MCF 10A (cell line): ENCODE data around the gene DDC. TPM values are rescaled to one million over a fixed set of nuclear protein-coding genes. Genes with fewer than 3 reads are reported as not detected.

Experiments used
- BruUV-seq: library from RNA; stranded (reverse); fragments of 400-500 nt; replicated peaks from 2 replicates; lab custom pipeline; 2021; lab: Mats Ljungman, UMichigan
- CTCF ChIA-PET: fragments of 300-600 bp; sonication (Branson Sonifier 250); formaldehyde crosslinking; extraction: SDS; loops from one replicate; lab custom pipeline; 2021; ENCODE audit warnings: antibody characterized with exemption, inconsistent platforms; lab: Yijun Ruan, JAX
- POLR2A ChIA-PET: fragments of 300-600, 350-650 bp; sonication (Branson Sonifier 250); formaldehyde crosslinking; extraction: SDS; loops from one replicate; lab custom pipeline; 2020; ENCODE audit warnings: antibody characterized with exemption, inconsistent platforms; lab: Yijun Ruan, JAX
- DNase-seq: peaks from one replicate; pipeline ENCODE4 v3.0.0-alpha.2; 2018; ENCODE audit not compliant: unreplicated experiment
- H3K27ac Mint-ChIP-seq: one replicate; pipeline ENCODE4 v1.8.0; 2022; ENCODE audit warnings: mild to moderate bottlenecking, low read depth, mixed read lengths; ENCODE audit not compliant: unreplicated experiment
- H3K27me3 Mint-ChIP-seq: one replicate; pipeline ENCODE4 v1.8.0; 2022; ENCODE audit warnings: mixed read lengths; ENCODE audit not compliant: insufficient read depth, unreplicated experiment
- H3K36me3 Mint-ChIP-seq: one replicate; pipeline ENCODE4 v1.8.0; 2022; ENCODE audit warnings: mild to moderate bottlenecking, moderate library complexity, mixed read lengths; ENCODE audit not compliant: insufficient read depth, unreplicated experiment
- H3K4me1 Mint-ChIP-seq: one replicate; pipeline ENCODE4 v1.8.0; 2022; ENCODE audit warnings: mixed read lengths; ENCODE audit not compliant: insufficient read depth, unreplicated experiment
- H3K4me3 Mint-ChIP-seq: one replicate; pipeline ENCODE4 v1.8.0; 2022; ENCODE audit warnings: mild to moderate bottlenecking, moderate library complexity, mixed read lengths; ENCODE audit not compliant: unreplicated experiment
- H3K9me3 Mint-ChIP-seq: one replicate; pipeline ENCODE4 v1.8.0; 2022; ENCODE audit warnings: mixed read lengths; ENCODE audit not compliant: unreplicated experiment
- intact Hi-C: fragments of 100-400 bp; cut with micrococcal nuclease; formaldehyde crosslinking; loops from 2 replicates; pipeline ENCODE4 v1.14.1; 2022
- total RNA-seq: library from RNA; stranded (reverse); gene quantifications from 2 replicates; pipeline ENCODE4 v1.2.3, GENCODE V29; 2022
- TF ChIP-seq, protein P1 (sequence below): fragments of 200-600 bp; IDR thresholded peaks from one replicate; pipeline ENCODE4 v1.8.0; 2022; ENCODE audit warnings: antibody characterized with exemption, mild to moderate bottlenecking; ENCODE audit not compliant: unreplicated experiment

DDC gene
- total RNA-seq, 1 experiment from 2014 or later: 0.79 TPM

DNA sequence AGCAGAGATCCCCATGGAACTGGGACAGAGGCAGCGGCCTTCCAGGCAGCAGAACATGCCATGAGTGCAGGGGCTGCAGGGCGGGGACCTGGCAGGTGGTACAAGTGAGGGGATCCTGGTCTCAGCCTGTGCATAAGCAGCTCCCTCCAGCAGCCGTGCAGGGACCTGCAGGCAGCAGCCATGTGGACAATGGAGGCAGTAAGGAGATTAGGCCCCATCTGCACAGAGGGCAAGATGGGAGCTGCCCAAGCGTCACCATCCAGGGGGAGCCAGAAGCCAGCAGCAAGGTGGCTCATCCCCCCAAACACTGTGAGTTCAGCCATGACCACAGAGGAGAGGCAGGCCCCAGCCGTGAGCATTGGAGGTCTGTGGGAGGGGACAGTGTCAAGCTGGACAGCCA, 3.1 kb downstream of the DDC start:
- CTCF ChIA-PET: interaction anchor here (0.6 kb wide), 1 partner anchor 185 kb away, joined by 3 read pairs; no protein-coding TSS in a partner anchor
- no peaks in the 10 kb centered on the region for H3K9me3 Mint-ChIP-seq
- no peak for DNase-seq
- no peaks in the 10 kb centered on the region for H3K36me3 Mint-ChIP-seq
- H3K27me3 Mint-ChIP-seq: peaks cover 43% of the 10 kb centered on the region
- POLR2A ChIA-PET: no interaction called here
- intact Hi-C loops: no loop called here
- BruUV-seq: no TSS peak
- TF ChIP-seq, protein P1, sequence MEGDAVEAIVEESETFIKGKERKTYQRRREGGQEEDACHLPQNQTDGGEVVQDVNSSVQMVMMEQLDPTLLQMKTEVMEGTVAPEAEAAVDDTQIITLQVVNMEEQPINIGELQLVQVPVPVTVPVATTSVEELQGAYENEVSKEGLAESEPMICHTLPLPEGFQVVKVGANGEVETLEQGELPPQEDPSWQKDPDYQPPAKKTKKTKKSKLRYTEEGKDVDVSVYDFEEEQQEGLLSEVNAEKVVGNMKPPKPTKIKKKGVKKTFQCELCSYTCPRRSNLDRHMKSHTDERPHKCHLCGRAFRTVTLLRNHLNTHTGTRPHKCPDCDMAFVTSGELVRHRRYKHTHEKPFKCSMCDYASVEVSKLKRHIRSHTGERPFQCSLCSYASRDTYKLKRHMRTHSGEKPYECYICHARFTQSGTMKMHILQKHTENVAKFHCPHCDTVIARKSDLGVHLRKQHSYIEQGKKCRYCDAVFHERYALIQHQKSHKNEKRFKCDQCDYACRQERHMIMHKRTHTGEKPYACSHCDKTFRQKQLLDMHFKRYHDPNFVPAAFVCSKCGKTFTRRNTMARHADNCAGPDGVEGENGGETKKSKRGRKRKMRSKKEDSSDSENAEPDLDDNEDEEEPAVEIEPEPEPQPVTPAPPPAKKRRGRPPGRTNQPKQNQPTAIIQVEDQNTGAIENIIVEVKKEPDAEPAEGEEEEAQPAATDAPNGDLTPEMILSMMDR: no peak
- no peak overlapping the region for H3K27ac Mint-ChIP-seq
- H3K4me1 Mint-ChIP-seq: no peaks in the 10 kb centered on the region
- no peak overlapping the region for H3K4me3 Mint-ChIP-seq

DNA sequence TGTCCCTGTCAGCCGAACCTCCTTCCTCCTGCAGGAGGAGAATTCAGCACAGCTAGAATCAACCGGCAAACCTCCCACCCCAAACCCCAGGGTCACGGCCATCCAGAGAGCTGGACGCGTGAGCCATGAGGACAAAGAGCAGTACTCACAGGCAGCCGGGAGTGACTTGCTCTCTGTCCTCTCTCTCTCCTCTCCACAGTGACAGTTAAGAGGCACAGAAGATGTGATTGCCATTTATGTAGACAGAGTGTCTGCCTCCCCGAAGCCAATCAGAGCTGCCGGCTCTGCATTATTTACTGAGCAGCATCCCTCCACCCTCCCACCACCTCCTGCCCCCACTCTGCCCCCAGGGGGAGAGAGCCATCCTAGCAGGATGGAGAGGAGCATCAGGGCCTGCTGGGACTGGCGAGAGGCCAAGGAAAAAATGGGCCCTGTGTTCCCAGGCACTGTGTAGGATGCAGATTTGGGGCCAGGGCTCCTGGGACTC, 4.3 kb downstream of the DDC start:
- H3K9me3 Mint-ChIP-seq: no peaks in the 10 kb centered on the region
- H3K27me3 Mint-ChIP-seq: peaks cover 44% of the 10 kb centered on the region
- no peak overlapping the region for H3K4me3 Mint-ChIP-seq
- DNase-seq: no peak
- ChIA-PET POLR2A (no interaction called here), CTCF (no interaction called here)
- H3K27ac Mint-ChIP-seq: no peak overlapping the region
- no TSS peak for BruUV-seq
- intact Hi-C loops: no loop called here
- peaks cover 6% of the 10 kb centered on the region for H3K4me1 Mint-ChIP-seq
- H3K36me3 Mint-ChIP-seq: no peaks in the 10 kb centered on the region
- TF ChIP-seq, protein P1: no peak

DNA sequence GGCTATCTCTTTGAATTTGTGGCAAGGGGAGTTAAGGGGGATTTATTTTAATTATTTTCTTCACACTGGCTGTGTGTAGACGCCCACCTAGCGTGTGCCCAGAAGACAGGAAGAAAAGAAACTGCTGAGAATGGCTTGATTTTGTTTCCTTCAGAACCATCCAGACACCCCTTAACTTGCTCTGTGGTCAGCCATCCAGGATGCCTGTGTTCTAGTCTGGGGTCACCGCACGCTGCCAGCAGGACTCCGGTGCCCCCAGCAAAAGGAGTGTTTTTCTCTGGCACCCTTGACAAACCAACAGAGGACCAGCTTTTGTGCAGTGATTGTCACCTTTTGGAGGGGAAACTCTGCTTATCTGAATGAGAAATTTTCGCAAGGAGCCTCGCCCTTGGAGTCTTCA, 5.3 kb downstream of the DDC start:
- CTCF ChIA-PET: no interaction called here
- peaks cover 36% of the 10 kb centered on the region for H3K27me3 Mint-ChIP-seq
- H3K9me3 Mint-ChIP-seq: no peaks in the 10 kb centered on the region
- POLR2A ChIA-PET: no interaction called here
- DNase-seq: no peak
- no peak overlapping the region for H3K27ac Mint-ChIP-seq
- no peak overlapping the region for H3K4me3 Mint-ChIP-seq
- BruUV-seq: no TSS peak
- peaks cover 6% of the 10 kb centered on the region for H3K4me1 Mint-ChIP-seq
- TF ChIP-seq, protein P1: no peak
- peaks cover 6% of the 10 kb centered on the region for H3K36me3 Mint-ChIP-seq
- intact Hi-C loops: no loop called here

DNA sequence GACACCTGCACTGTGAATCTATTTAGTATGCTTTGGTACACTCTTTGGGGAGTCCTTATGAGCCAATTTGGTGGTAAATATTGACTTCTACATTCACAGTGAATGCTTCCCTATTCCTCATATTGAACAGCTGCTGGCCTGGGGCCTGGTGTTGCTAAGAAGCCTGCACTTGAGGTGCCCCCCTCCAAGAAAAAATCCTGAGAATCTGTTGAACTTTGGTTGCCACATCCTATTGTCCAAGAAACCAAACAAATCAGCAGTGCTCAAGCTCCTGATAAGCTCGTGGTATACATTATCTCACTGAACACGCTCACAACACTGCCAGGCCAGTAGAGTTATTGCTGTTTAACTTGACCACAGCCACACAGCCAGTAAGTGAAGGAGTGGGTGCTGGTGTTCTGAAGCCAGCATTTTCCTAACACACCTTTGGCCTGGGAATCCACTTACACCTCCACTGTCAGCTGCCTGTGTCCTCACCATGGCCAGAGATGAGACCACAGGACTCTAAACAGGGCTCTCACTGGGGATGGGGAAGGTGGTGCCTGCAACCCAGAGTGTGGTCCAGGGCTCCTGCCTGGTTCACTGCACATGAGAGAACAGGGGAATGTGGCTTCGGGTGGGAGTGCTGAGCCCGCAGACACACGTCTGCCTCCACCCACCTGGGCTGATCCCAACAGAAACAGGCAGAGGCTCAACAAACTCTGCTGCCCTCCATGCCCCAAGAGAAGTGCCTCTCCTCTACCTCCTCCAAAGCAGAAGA, 6.7 kb downstream of the DDC start:
- H3K36me3 Mint-ChIP-seq: peaks cover 6% of the 10 kb centered on the region
- H3K4me1 Mint-ChIP-seq: peaks cover 6% of the 10 kb centered on the region
- intact Hi-C loops: no loop called here
- CTCF ChIA-PET: no interaction called here
- no peak overlapping the region for H3K4me3 Mint-ChIP-seq
- no peak overlapping the region for H3K27ac Mint-ChIP-seq
- POLR2A ChIA-PET: interaction anchor here (0.7 kb wide), 1 partner anchor 594 kb away, joined by 3 read pairs; no protein-coding TSS in a partner anchor
- H3K9me3 Mint-ChIP-seq: no peaks in the 10 kb centered on the region
- H3K27me3 Mint-ChIP-seq: peaks cover 25% of the 10 kb centered on the region
- TF ChIP-seq, protein P1: no peak
- BruUV-seq: no TSS peak
- DNase-seq: no peak
